GM21381 (cell line): ENCODE measurements around the gene MYO5B.
"Not testable (repeated sequence)": the region's sequence is repeated elsewhere in the genome, so short reads cannot be mapped to it uniquely, and the experiment has no call there.

Experiments used
- ATAC-seq: cut with Tn5 transposase; IDR thresholded peaks from one replicate; pipeline ENCODE4 v1.9.1; 2021; ENCODE audit warnings: mild to moderate bottlenecking, moderate library complexity; ENCODE audit not compliant: unreplicated experiment

MYO5B gene

GRCh38 chr18:49811151-49811938 is 383.6 kb downstream of the MYO5B start:
- no peak for ATAC-seq

DNA sequence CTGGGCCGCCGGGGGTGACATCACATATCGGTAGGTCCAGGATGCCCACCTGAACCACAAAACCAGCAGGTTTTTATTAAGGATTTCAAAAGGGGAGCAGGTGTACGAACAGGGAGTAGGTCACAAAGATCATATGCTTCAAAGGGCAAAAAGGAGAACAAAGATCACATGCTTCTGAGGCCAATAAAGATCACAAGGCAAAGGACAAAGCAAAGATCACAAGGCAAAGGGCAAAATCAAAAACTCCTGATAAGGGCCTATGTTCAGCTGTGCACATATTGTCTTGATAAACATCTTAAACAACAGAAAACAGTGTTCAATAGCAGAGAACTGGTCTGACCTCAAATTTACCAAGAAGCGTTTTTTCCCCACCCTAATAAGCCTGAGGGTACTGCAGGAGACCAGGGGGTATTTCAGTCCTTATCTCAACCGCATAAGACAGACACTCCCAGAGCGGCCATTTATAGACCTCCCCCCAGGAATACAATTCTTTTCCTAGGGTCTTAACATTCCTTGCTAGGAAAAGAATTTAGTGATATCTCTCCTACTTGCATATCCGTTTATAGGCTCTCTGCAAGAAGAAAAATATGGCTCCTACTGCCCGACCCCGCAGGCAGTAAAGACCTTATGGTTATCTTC is 386.3 kb downstream of the MYO5B start:
- ATAC-seq = not testable (repeated sequence)

DNA sequence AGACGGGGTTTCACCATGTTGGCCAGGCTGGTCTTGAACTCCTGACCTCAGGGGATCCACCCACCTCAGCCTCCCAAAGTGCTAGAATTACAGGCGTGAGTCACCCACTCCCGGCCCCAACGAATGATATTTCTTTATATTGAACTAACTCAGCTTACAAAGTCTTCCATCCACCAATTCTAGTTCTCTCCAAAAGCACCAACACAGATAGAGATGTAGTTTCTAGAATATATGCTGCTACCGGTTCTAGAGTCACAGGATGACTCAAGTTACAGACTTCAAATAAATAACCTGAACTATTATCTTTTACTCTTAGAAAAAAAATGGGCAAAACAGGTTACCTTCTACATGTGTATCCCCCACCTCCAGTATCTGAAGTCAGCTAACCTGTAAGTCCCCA is 390.9 kb downstream of the MYO5B start:
- ATAC-seq = no peak

GRCh38 chr18:49802623-49803022 is 392.3 kb downstream of the MYO5B start:
- no peak for ATAC-seq

- not testable (repeated sequence) for ATAC-seq
Observed at GRCh38 chr18:49800491-49800890, 394.5 kb downstream of the MYO5B start.

GRCh38 chr18:49799806-49800205 is 395.1 kb downstream of the MYO5B start:
- ATAC-seq = not testable (repeated sequence)

- no peak for ATAC-seq
Observed at GRCh38 chr18:49798001-49798400, 396.9 kb downstream of the MYO5B start.

DNA sequence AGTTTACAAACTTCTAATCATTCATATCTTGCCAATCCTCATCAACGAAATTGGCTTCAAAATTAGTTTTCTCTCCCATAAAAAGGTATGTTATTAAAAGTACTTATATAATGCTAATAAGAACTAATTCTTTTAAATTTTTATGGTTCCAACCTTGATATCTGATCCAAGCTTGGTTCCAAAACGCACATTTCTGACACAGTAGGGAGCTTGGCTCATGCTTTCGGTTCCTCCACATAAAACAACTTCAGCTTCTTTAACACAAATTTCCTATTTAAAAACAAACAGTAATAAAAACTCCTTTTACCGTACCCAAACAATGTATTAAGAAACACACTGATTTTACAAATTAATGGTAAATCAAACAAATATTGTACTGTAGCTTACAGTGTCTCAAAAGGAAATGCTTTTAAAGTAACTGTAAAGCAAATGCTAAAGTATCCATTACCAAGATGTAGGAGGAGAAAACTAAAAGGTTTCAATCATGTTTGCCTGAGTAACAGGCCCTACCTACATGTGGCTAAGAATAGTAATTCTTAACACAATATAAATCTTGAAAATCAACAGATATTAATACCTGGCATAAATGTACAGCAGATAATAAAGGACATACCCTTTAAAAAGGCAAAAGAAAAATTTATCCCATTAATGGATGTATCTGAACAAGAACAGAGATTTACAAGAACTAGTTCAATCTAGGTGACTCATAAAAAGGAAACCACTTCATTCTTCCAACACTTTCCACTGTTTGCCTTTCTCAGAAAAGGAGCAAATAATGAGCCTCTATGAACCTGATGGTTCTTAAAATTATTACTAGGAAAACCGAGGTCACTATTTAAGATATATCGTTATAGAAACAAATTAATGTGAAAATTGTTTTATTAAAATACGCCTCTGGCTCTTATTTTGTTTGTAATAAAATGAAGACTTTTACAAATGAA is 399.1 kb downstream of the MYO5B start:
- ATAC-seq = no peak

GRCh38 chr18:49794743-49795142 is 400.2 kb downstream of the MYO5B start:
- ATAC-seq = no peak

DNA sequence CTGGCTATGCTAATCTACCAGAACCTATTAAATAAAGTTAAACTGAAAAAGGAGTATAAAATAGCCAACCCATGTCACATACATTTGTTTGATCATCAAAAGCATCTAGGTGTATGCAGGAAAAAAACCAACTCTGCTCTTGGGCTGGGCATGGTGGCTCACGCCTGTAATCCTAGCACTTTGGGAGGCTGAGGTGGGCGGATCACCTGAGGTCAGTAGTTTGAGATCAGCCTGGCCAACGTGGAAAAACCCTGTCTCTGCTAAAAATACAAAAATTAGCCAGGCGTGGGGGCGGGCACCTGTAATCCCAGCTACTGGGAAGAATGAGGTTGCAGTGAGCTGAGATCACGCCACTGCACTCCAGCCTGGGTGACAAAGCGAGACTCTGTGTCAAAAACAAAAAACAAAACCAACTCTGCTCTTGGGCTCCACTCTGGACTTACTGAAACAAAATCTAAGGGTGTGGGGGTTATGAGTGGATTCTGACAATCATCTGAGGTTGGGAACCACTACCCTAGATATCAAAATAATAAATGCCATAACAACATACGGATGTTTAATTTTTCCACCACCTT is 405.3 kb downstream of the MYO5B start:
- not testable (repeated sequence) for ATAC-seq

- no peak for ATAC-seq
Observed at GRCh38 chr18:49788327-49788898, 406.5 kb downstream of the MYO5B start.

DNA sequence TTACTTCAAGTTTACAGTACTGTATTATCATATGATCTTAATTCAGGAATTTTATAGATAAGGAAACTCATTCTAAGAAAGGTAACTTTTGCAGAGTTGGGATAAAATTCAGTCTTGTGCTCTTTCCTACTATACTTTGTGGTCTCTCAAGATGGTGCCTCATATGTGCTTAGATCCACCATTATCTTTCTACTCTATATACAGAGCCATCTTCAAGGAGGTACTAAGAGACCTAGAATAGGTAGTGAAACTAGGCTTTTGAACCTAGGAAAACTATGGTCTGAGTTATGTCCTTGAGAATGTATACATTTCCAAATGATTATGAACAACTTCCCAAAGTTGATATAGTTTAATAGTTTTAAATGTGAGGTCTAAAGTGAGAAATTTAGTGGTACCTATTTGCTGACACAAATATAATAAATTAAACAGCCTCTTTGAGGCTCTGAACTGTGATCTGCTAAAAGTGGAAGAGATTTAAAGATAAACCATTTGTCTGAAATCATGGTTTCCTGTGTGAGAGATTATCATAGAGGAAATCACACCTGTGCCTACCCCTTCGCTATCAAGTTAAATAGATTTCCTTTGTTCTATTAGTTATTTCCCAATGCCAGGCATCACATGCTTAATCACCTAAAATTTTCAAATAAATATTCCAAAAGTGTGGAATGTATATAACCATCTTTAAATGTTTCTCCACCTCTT is 408.8 kb downstream of the MYO5B start:
- no peak for ATAC-seq

GRCh38 chr18:49784427-49785185 is 410.3 kb downstream of the MYO5B start:
- no peak for ATAC-seq

DNA sequence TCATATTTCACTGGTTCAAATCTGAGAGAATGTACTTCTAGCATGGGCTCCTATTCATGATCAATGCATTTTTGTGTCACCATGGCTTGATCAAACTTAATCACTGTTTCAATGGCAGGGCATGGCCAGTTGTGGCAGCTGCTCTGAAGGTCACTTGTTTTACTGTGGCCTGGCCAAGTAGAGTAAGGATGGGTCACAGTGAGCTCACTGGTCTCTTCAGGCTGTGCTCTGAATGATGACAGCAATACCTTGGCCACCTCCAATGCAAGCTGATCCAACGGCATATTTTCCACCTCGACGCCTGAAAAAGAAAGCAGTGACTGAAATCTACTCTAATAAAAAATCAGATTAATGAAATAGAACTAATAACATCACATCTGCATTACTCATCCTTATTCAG is 411.3 kb downstream of the MYO5B start:
- ATAC-seq = not testable (repeated sequence)

DNA sequence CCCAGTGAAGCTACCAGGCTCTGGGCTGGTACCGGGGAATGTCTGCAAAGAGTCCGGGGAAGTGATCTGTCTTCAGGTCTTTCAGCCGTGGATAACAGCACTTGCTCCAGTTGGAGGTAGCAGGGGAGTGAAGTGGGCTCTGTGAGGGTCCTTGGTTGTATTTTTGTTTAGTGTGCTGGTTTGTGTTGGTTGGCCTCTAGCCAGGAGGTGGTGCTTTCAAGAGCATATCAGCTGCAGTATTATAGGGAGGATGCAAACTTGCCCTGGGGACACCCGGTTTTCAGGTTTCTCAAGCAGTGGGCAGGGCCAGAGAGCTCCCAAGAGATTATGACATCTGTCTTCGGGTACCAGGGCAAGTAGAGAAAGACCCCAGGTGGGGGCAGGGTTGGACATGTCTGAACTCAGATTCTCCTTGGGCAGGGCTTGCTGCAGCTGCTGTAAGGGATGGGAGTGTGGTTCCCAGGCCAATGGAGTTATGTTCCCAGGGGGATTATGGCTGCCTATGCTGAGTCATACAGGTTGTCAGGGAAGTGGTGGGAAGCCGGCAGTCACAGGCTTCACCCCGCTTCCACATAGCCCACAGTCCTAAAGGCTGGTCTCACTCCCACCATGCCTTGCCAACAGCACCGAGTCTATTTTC is 416.0 kb downstream of the MYO5B start:
- no peak for ATAC-seq
